Measurements from ENCODE around the gene DHRS1.

The DHRS1 gene

GRCh38 chr14:24327303-24327702, 27.7 kb upstream of the DHRS1 start:
- no peak for DNase-seq

- no peak for DNase-seq
These were observed 26.4 kb upstream of the DHRS1 start for GRCh38 chr14:24325963-24326362.

- DNase-seq, result no peak
These were observed 25.5 kb upstream of the DHRS1 start for GRCh38 chr14:24325041-24325530.

DNA sequence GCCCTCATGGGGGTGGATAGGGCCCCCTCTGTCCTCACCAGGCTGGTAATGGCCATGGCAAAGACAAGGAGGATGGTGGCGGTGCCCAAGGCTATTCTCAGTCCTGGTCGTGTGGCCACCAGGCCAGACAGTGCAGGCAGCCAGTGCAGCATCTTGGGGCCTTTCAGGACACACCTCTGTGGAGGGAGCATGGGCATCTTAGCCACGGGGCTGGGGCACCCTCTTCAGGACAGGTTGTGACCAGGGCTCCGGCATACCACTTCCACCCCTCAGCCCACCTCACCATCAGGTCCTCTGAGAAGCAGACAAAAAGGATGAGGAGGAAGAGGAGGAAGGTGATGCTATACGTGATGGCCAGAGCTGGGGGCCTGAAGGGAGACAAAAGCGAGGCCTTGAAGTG, 24.4 kb upstream of the DHRS1 start:
- no peak for DNase-seq

DNA sequence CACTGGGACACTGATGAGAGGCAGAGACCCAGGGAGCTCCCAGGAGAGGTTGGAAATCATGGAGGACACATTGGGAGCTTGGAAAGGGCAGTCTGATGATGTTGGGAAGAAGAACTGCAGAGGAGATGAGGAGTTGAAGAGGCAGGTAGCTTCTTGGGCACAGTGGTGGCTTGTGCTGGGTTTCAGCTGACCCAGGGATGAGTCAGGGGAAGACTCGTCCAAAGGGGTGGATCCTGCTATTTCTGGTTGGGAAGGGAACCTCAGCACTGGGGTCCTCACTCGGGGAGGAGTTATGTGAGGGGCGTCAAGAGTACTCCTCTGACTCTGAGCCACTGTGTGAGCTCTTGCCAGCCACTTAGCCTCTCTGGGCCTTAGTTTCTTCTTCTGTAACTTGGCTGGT, 23.8 kb upstream of the DHRS1 start:
- DNase-seq, result no peak

GRCh38 chr14:24322672-24323071, 23.1 kb upstream of the DHRS1 start:
- no peak for DNase-seq

DNA sequence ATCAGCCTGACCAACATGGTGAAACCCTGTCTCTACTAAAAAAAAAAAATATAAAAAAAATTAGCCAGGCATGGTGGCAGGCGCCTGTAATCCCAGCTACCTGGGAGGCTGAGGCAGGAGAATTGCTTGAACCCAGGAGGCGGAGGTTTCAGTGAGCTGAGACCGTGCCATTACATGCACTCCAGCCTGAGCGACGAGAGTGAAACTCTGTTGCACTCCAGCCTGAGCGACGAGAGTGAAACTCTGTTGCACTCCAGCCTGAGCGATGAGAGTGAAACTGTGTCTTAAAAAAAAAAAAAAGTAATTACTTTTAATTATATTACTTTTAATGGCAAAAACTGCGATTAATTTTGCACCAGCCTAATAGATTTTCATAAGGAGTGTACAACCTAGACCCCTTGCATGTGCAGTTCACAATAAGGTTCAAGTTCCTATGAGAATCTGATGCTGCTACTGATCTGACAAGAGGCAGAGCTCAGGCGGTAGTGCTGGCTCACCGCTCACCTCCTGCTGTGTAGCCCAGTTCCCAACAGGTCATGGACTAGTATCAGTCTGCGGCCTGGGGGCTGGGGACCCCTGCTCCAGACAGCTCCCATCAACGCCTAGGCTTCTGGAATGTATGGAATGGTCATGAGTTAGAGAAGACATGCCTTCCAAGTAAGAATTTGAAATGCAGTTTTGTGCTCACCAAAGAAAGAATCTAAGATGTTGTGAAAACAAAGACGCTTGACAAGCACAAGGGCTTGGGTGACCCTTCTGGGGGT, 21.8 kb upstream of the DHRS1 start:
- no peak for DNase-seq

- no peak for DNase-seq
These were observed 17.8 kb upstream of the DHRS1 start for GRCh38 chr14:24317141-24317928.

GRCh38 chr14:24316597-24316950, 17.0 kb upstream of the DHRS1 start:
- no peak for DNase-seq

DNA sequence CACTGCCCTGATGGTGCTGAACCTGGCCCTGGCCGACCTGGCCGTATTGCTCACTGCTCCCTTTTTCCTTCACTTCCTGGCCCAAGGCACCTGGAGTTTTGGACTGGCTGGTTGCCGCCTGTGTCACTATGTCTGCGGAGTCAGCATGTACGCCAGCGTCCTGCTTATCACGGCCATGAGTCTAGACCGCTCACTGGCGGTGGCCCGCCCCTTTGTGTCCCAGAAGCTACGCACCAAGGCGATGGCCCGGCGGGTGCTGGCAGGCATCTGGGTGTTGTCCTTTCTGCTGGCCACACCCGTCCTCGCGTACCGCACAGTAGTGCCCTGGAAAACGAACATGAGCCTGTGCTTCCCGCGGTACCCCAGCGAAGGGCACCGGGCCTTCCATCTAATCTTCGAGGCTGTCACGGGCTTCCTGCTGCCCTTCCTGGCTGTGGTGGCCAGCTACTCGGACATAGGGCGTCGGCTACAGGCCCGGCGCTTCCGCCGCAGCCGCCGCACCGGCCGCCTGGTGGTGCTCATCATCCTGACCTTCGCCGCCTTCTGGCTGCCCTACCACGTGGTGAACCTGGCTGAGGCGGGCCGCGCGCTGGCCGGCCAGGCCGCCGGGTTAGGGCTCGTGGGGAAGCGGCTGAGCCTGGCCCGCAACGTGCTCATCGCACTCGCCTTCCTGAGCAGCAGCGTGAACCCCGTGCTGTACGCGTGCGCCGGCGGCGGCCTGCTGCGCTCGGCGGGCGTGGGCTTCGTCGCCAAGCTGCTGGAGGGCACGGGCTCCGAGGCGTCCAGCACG, 16.4 kb upstream of the DHRS1 start:
- DNase-seq, result no peak

DNA sequence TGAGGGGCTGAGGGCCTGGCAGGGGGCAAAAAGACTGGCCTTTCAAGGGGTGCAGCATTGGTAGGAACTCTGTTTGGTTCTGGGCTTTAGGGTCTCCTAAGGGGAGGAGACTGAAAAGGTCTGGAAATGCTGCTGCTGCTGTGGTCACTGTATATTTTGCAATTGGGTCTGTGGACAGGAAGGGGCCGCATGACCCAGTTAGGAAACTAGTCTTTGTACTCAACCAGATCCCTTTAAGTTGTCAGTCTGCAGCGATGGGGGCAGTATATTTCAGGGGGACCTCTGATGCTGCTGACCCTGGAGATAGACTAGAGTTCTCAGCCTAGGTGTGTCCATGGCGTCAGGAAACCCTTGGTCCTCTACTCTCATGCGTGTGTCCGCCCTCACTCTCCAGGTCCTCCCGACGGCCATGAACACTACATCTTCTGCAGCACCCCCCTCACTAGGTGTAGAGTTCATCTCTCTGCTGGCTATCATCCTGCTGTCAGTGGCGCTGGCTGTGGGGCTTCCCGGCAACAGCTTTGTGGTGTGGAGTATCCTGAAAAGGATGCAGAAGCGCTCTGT, 15.7 kb upstream of the DHRS1 start:
- no peak for DNase-seq

GRCh38 chr14:24314377-24315193, 15.0 kb upstream of the DHRS1 start:
- no peak for DNase-seq

GRCh38 chr14:24313913-24314312, 14.3 kb upstream of the DHRS1 start:
- no peak for DNase-seq

- DNase-seq, result peak; percentile 52 to 54
These were observed 13.3 kb upstream of the DHRS1 start for GRCh38 chr14:24312736-24313507.

- DNase-seq, result peak in 1 of 2 donors; percentile 24
These were observed 12.4 kb upstream of the DHRS1 start for GRCh38 chr14:24311837-24312615.

- DNase-seq, result peak; percentile 77 to 78
These were observed 11.3 kb upstream of the DHRS1 start, which contains the start of gene LTB4R for GRCh38 chr14:24310646-24311604. Gene LTB4R (plus strand): TSS chr14:24311502. CDS start chr14:24315652, 4,150 bp downstream.

GRCh38 chr14:24310265-24310645, 10.7 kb upstream of the DHRS1 start:
- DNase-seq, result no peak

- no peak for DNase-seq
These were observed 10.1 kb upstream of the DHRS1 start, which contains the start of gene LTB4R2 for GRCh38 chr14:24309538-24310264. Gene LTB4R2 (plus strand): TSS chr14:24310140. CDS start chr14:24310665, 525 bp downstream.
